Osteocyte (in vitro differentiated cells): Measurements from ENCODE around the gene GSG1L2. TPM values are rescaled to one million over a fixed set of nuclear protein-coding genes. Genes with fewer than 3 reads are reported as not detected.

Experiments
- DNase-seq: peaks from one replicate; pipeline ENCODE4 v3.0.0; 2021; ENCODE audit warnings: mixed read lengths; ENCODE audit not compliant: unreplicated experiment; ENCODE audit errors: extremely low spot score
- H3K27ac Mint-ChIP-seq: one replicate; pipeline ENCODE4 v1.8.0; 2021; ENCODE audit warnings: mild to moderate bottlenecking, mixed read lengths; ENCODE audit not compliant: unreplicated experiment
- H3K27me3 Mint-ChIP-seq: one replicate; pipeline ENCODE4 v1.8.0; 2021; ENCODE audit warnings: mixed read lengths; ENCODE audit not compliant: unreplicated experiment
- H3K36me3 Mint-ChIP-seq: one replicate; pipeline ENCODE4 v1.8.0; 2021; ENCODE audit warnings: mixed read lengths; ENCODE audit not compliant: unreplicated experiment
- H3K4me1 Mint-ChIP-seq: one replicate; pipeline ENCODE4 v1.8.0; 2021; ENCODE audit warnings: mixed read lengths; ENCODE audit not compliant: unreplicated experiment
- H3K4me3 Mint-ChIP-seq: one replicate; pipeline ENCODE4 v1.8.0; 2021; ENCODE audit warnings: mild to moderate bottlenecking, moderate library complexity, mixed read lengths; ENCODE audit not compliant: unreplicated experiment
- H3K9me3 Mint-ChIP-seq: one replicate; pipeline ENCODE4 v1.8.0; 2021; ENCODE audit warnings: mixed read lengths; ENCODE audit not compliant: unreplicated experiment
- CTCF ChIP-seq: fragments of 200-600 bp; sonication (generic); IDR thresholded peaks from 2 replicates; pipeline ENCODE4 v1.5.0; 2021; ENCODE audit warnings: antibody characterized with exemption, mild to moderate bottlenecking, moderate library complexity
- long read RNA-seq: library from polyadenylated mRNA; unstranded; transcript quantifications from one replicate; pipeline ENCODE4 v2.0.0, GENCODE V29; 2021
- total RNA-seq: library from RNA; stranded (reverse); gene quantifications from 2 replicates; pipeline ENCODE4 v1.2.1, GENCODE V29; 2021

The GSG1L2 gene
- not detected in 2 replicates for total RNA-seq
- long read RNA-seq, result 0 reads

GRCh38 chr17:9821921-9822320 is at the start of gene GSG1L2:
GSG1L2 (minus strand) TSS chr17:9822079; CDS start chr17:9822071, 8 bp downstream.
- Mint-ChIP-seq H3K27ac (peak within 1 kb of the TSS; percentile 28), H3K4me3 (no peak within 1 kb of the TSS), H3K36me3 (peaks cover 2% of the 10 kb centered on the region), H3K27me3 (no peaks in the 10 kb centered on the region), H3K4me1 (peaks cover 31% of the 10 kb centered on the region), H3K9me3 (no peaks in the 10 kb centered on the region)
- TF ChIP-seq CTCF, result no peak
- no peak for DNase-seq

- H3K27me3 Mint-ChIP-seq, result no peaks in the 10 kb centered on the region
- no peak for DNase-seq
- no peak overlapping the region for H3K27ac Mint-ChIP-seq
Measured at GRCh38 chr17:9868552-9868951, 46.7 kb upstream of the GSG1L2 start.

GRCh38 chr17:9865586-9865985 is 43.7 kb upstream of the GSG1L2 start:
- Mint-ChIP-seq H3K4me1 (no peaks in the 10 kb centered on the region), H3K27me3 (no peaks in the 10 kb centered on the region), H3K9me3 (peaks cover 19% of the 10 kb centered on the region), H3K36me3 (peaks cover 4% of the 10 kb centered on the region), H3K27ac (no peak overlapping the region), H3K4me3 (no peak overlapping the region)
- DNase-seq, result no peak
- no peak for TF ChIP-seq CTCF

More at GRCh38 chr17:9868552-9868951, 46.7 kb upstream of the GSG1L2 start:
- no peak for TF ChIP-seq CTCF
- H3K4me3 Mint-ChIP-seq, result no peak overlapping the region
- no peaks in the 10 kb centered on the region for H3K4me1 Mint-ChIP-seq
- H3K9me3 Mint-ChIP-seq, result peaks cover 13% of the 10 kb centered on the region
- H3K36me3 Mint-ChIP-seq, result peaks cover 4% of the 10 kb centered on the region

- no peak for TF ChIP-seq CTCF
- no peaks in the 10 kb centered on the region for H3K27me3 Mint-ChIP-seq
- H3K36me3 Mint-ChIP-seq, result peaks cover 6% of the 10 kb centered on the region
- no peak overlapping the region for H3K4me3 Mint-ChIP-seq
- no peaks in the 10 kb centered on the region for H3K4me1 Mint-ChIP-seq
- DNase-seq, result no peak
- H3K9me3 Mint-ChIP-seq, result peaks cover 31% of the 10 kb centered on the region
- no peak overlapping the region for H3K27ac Mint-ChIP-seq
Measured at GRCh38 chr17:9862949-9863348, 41.1 kb upstream of the GSG1L2 start.

DNA sequence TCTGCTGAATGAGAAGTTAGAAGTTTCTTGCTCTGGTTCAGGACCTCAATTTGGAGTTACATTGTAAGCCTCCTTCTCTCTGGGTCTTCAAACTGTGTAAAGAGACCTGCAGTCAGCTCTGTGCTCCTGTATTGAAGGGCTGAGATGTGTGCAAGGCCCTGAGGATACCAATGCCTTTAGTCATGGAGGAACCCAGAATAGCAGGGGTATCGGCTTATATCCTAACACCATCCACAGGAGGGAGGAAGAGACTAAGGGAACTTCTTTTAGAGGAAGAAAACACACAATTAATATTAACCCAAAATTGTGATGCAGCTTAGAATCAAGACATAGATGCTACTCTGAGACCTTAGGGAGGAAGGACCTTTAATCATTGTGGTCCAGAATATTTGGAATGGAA is 40.3 kb upstream of the GSG1L2 start:
- no peak overlapping the region for H3K4me3 Mint-ChIP-seq
- peaks cover 36% of the 10 kb centered on the region for H3K9me3 Mint-ChIP-seq
- peaks cover 6% of the 10 kb centered on the region for H3K36me3 Mint-ChIP-seq
- H3K4me1 Mint-ChIP-seq, result no peaks in the 10 kb centered on the region
- DNase-seq, result no peak
- TF ChIP-seq CTCF, result no peak
- H3K27me3 Mint-ChIP-seq, result no peaks in the 10 kb centered on the region
- no peak overlapping the region for H3K27ac Mint-ChIP-seq
